ENCODE results near the gene SCAPER. TPM values are rescaled to one million over a fixed set of nuclear protein-coding genes. Genes with fewer than 3 reads are reported as not detected.
"Not testable (repeated sequence)": the region's sequence is repeated elsewhere in the genome, so short reads cannot be mapped to it uniquely, and the experiment has no call there.

The SCAPER gene
- total RNA-seq, 3 donors from 2014 or later = 15.8 to 33.1 (median 33.0) TPM

DNA sequence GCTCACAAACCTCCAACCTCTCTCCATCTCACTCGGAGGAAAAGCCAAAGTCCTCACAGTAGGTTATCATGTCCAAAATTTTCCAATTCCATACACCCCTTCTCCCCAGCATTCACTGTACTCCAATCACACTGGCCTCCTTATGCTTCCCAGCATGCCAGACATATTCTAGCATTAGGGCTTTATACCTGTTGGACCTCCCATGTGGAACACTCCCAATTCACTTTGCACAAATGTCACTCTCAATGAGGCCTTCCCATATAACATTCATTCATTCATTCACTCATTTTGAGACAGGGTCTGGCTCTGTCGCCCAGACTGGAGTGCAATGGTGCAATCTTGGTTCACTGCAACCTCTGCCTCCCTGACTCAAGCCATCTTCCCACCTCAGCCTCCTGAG lies 19.9 kb downstream of the SCAPER start:
- intact Hi-C loops (cut with DNase I, micrococcal nuclease) = no loop called here

DNA sequence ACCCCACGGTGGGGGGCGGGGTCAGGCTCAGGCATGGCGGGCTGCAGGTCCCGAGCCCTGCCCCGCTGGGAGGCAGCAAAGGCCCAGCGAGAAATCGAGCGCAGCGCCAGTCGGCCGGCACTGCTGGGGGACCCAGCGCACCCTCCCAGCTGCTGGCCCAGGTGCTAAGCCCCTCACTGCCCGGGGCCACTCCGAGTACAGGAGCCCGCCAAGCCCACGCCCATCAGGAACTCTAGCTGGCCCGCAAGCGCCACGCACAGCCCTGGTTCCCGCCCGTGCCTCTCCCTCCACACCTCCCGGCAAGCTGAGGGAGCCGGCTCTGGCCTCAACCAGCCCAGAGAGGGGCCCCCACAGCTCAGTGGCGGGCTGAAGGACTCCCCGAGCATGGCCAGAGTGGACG lies 29.2 kb downstream of the SCAPER start:
- TF ChIP-seq, protein P1, sequence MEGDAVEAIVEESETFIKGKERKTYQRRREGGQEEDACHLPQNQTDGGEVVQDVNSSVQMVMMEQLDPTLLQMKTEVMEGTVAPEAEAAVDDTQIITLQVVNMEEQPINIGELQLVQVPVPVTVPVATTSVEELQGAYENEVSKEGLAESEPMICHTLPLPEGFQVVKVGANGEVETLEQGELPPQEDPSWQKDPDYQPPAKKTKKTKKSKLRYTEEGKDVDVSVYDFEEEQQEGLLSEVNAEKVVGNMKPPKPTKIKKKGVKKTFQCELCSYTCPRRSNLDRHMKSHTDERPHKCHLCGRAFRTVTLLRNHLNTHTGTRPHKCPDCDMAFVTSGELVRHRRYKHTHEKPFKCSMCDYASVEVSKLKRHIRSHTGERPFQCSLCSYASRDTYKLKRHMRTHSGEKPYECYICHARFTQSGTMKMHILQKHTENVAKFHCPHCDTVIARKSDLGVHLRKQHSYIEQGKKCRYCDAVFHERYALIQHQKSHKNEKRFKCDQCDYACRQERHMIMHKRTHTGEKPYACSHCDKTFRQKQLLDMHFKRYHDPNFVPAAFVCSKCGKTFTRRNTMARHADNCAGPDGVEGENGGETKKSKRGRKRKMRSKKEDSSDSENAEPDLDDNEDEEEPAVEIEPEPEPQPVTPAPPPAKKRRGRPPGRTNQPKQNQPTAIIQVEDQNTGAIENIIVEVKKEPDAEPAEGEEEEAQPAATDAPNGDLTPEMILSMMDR (IDR thresholded peaks at IDR 0.05) = no peak
- DNase-seq (no peak), ATAC-seq (no peak)
- Histone ChIP-seq H3K36me3 (ENCODE audit: low read depth) (no peaks in the 10 kb centered on the region), H3K4me3 (no peak overlapping the region), H3K4me1 (ENCODE audit: low read depth) (no peaks in the 10 kb centered on the region), H3K9me3 (no peaks in the 10 kb centered on the region)
- intact Hi-C loops (cut with DNase I, micrococcal nuclease) = no loop called here

More for the DNA sequence above, 19.9 kb downstream of the SCAPER start:
- TF ChIP-seq, protein P1 (IDR thresholded peaks at IDR 0.05) = no peak
- Histone ChIP-seq H3K4me3 (no peak overlapping the region), H3K36me3 (ENCODE audit: low read depth) (no peaks in the 10 kb centered on the region), H3K4me1 (ENCODE audit: low read depth) (no peaks in the 10 kb centered on the region), H3K9me3 (no peaks in the 10 kb centered on the region)
- ATAC-seq = no peak
- no peak for DNase-seq

GRCh38 chr15:76873066-76873465 lies 32.1 kb downstream of the SCAPER start:
- ATAC-seq; intact Hi-C loops (cut with DNase I, micrococcal nuclease); H3K4me1 ChIP-seq (ENCODE audit: low read depth); H3K36me3 ChIP-seq (ENCODE audit: low read depth); DNase-seq; H3K4me3 ChIP-seq; H3K9me3 ChIP-seq: not testable (repeated sequence)

GRCh38 chr15:76871930-76872329 lies 33.2 kb downstream of the SCAPER start:
- Histone ChIP-seq H3K4me3 (no peak overlapping the region), H3K9me3 (no peaks in the 10 kb centered on the region), H3K4me1 (ENCODE audit: low read depth) (no peaks in the 10 kb centered on the region), H3K36me3 (ENCODE audit: low read depth) (no peaks in the 10 kb centered on the region)
- intact Hi-C loops (cut with DNase I, micrococcal nuclease) = no loop called here
- ATAC-seq (no peak), DNase-seq (no peak)
- TF ChIP-seq, protein P1 (IDR thresholded peaks at IDR 0.05) = no peak

DNA sequence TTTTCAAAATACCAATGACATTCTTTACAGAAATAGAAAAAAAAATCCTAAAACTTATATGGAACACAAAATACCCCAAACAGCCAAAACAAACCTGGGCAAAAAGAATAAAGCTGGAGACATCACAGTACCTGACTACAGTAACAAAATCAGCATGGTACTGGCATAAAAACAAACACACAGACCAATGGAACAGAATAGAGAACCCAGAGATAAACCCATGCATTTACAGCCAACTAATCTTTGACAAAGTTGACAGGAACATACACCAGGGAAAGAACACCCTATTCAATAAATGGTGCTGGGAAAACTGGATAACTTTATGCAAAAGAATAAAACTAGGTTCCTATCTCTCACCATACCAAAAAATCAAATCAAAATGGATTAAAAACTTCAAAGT lies 36.4 kb downstream of the SCAPER start:
- Histone ChIP-seq H3K4me1 (ENCODE audit: low read depth) (no peaks in the 10 kb centered on the region), H3K36me3 (ENCODE audit: low read depth) (no peaks in the 10 kb centered on the region), H3K9me3 (no peaks in the 10 kb centered on the region), H3K4me3 (no peak overlapping the region)
- TF ChIP-seq, protein P1 (IDR thresholded peaks at IDR 0.05) = no peak
- no peak for DNase-seq
- intact Hi-C loops (cut with DNase I, micrococcal nuclease) = no loop called here
- ATAC-seq = no peak

GRCh38 chr15:76866716-76867321 lies 38.3 kb downstream of the SCAPER start:
- Histone ChIP-seq H3K9me3 (no peaks in the 10 kb centered on the region), H3K36me3 (ENCODE audit: low read depth) (no peaks in the 10 kb centered on the region), H3K4me3 (no peak overlapping the region), H3K4me1 (ENCODE audit: low read depth) (no peaks in the 10 kb centered on the region)
- intact Hi-C loops (cut with DNase I, micrococcal nuclease) = no loop called here
- TF ChIP-seq, protein P1 (IDR thresholded peaks at IDR 0.05) = peak; percentile 15
- DNase-seq (peak in 1 of 3 donors; percentile 50), ATAC-seq (no peak)
